ENCODE data around the gene SREK1.

Gene SREK1

GRCh38 chr5:66164044-66164790 is 20.1 kb downstream of the SREK1 start:
- DNase-seq (ENCODE audit: low read depth in 2 of 3, low spot score in 2 of 3) = no peak

- no peak for DNase-seq (ENCODE audit: low read depth in 2 of 3, low spot score in 2 of 3)
These were observed 24.1 kb downstream of the SREK1 start for GRCh38 chr5:66168226-66168625.

GRCh38 chr5:66169534-66169933 is 25.4 kb downstream of the SREK1 start:
- DNase-seq (ENCODE audit: low read depth in 2 of 3, low spot score in 2 of 3) = no peak

- no peak for DNase-seq (ENCODE audit: low read depth in 2 of 3, low spot score in 2 of 3)
These were observed 26.3 kb downstream of the SREK1 start for GRCh38 chr5:66170195-66170919.

GRCh38 chr5:66171349-66172344 is 27.5 kb downstream of the SREK1 start:
- no peak for DNase-seq (ENCODE audit: low read depth in 2 of 3, low spot score in 2 of 3)

- no peak for DNase-seq (ENCODE audit: low read depth in 2 of 3, low spot score in 2 of 3)
These were observed 30.2 kb downstream of the SREK1 start for GRCh38 chr5:66174338-66174737.

GRCh38 chr5:66178799-66179198 is 34.7 kb downstream of the SREK1 start:
- DNase-seq (ENCODE audit: low read depth in 2 of 3, low spot score in 2 of 3) = no peak

- no peak for DNase-seq (ENCODE audit: low read depth in 2 of 3, low spot score in 2 of 3)
These were observed 35.4 kb downstream of the SREK1 start for GRCh38 chr5:66179297-66180051.

GRCh38 chr5:66180282-66181155 is 36.4 kb downstream of the SREK1 start:
- no peak for DNase-seq (ENCODE audit: low read depth in 2 of 3, low spot score in 2 of 3)

- DNase-seq (ENCODE audit: low read depth in 2 of 3, low spot score in 2 of 3) = no peak
These were observed 42.0 kb downstream of the SREK1 start for GRCh38 chr5:66186108-66186507.

GRCh38 chr5:66193419-66193818 is 49.3 kb downstream of the SREK1 start:
- DNase-seq (ENCODE audit: low read depth in 2 of 3, low spot score in 2 of 3) = no peak

- DNase-seq (ENCODE audit: low read depth in 2 of 3, low spot score in 2 of 3) = no peak
These were observed 53.8 kb downstream of the SREK1 start for GRCh38 chr5:66197764-66198405.

- no peak for DNase-seq (ENCODE audit: low read depth in 2 of 3, low spot score in 2 of 3)
These were observed 54.7 kb downstream of the SREK1 start for GRCh38 chr5:66198837-66199236.

GRCh38 chr5:66203531-66203930 is 59.4 kb downstream of the SREK1 start:
- DNase-seq (ENCODE audit: low read depth in 2 of 3, low spot score in 2 of 3) = no peak

- DNase-seq (ENCODE audit: low read depth in 2 of 3, low spot score in 2 of 3) = no peak
These were observed 62.4 kb downstream of the SREK1 start for GRCh38 chr5:66206465-66206864.

- DNase-seq (ENCODE audit: low read depth in 2 of 3, low spot score in 2 of 3) = no peak
These were observed 63.9 kb downstream of the SREK1 start for GRCh38 chr5:66207800-66208561.

GRCh38 chr5:66209350-66209749 is 65.2 kb downstream of the SREK1 start:
- no peak for DNase-seq (ENCODE audit: low read depth in 2 of 3, low spot score in 2 of 3)

- DNase-seq (ENCODE audit: low read depth in 2 of 3, low spot score in 2 of 3) = no peak
These were observed 65.7 kb downstream of the SREK1 start for GRCh38 chr5:66209794-66210193.

- DNase-seq (ENCODE audit: low read depth in 2 of 3, low spot score in 2 of 3) = no peak
These were observed 69.4 kb downstream of the SREK1 start for GRCh38 chr5:66213533-66213932.

Data from activated CD8-positive, alpha-beta memory T cell treated with anti-CD3 and anti-CD28 coated beads for 48 hours (primary cell).